Stimulated activated CD8-positive, alpha-beta memory T cell treated with anti-CD3 and anti-CD28 coated beads, Interleukin-15, amount 100 ng/mL, for 48 hours (primary cell): ENCODE results near the gene GJC1.
A peak's percentile ranks its signal among the peaks of the same experiment; 100 is the strongest.

ENCODE experiments used
- DNase-seq, 2 donors: peaks; one replicate each; pipeline ENCODE4 v3.0.0-alpha.2; 2020; ENCODE audit warnings: low read depth in 2 of 2

Gene GJC1

GRCh38 chr17:44777394-44778348 lies 52.4 kb downstream of the GJC1 start:
- DNase-seq: no peak

GRCh38 chr17:44776628-44777393 lies 53.3 kb downstream of the GJC1 start:
- DNase-seq: no peak

GRCh38 chr17:44775838-44776621 lies 54.1 kb downstream of the GJC1 start:
- DNase-seq: no peak

- peak; percentile 93 to 97 for DNase-seq
Observed at GRCh38 chr17:44775136-44775837, 54.8 kb downstream of the GJC1 start.

GRCh38 chr17:44774271-44775135 lies 55.6 kb downstream of the GJC1 start:
- peak; percentile 71 to 73 for DNase-seq

GRCh38 chr17:44773140-44773539 lies 56.9 kb downstream of the GJC1 start:
- DNase-seq: no peak

GRCh38 chr17:44772308-44773045 lies 57.6 kb downstream of the GJC1 start:
- DNase-seq: no peak

- DNase-seq: no peak
Observed at GRCh38 chr17:44770166-44770925, 59.7 kb downstream of the GJC1 start.

GRCh38 chr17:44769647-44770084 lies 60.4 kb downstream of the GJC1 start:
- DNase-seq: no peak

- no peak for DNase-seq
Observed at GRCh38 chr17:44769230-44769629, 60.9 kb downstream of the GJC1 start.

GRCh38 chr17:44768505-44769142 lies 61.5 kb downstream of the GJC1 start:
- no peak for DNase-seq

- DNase-seq: no peak
Observed at GRCh38 chr17:44767493-44767892, 62.6 kb downstream of the GJC1 start.

- no peak for DNase-seq
Observed at GRCh38 chr17:44766409-44767038, 63.6 kb downstream of the GJC1 start.

- DNase-seq: no peak
Observed at GRCh38 chr17:44765965-44766364, 64.1 kb downstream of the GJC1 start.

- DNase-seq: no peak
Observed at GRCh38 chr17:44763170-44763569, 66.9 kb downstream of the GJC1 start.

GRCh38 chr17:44761932-44762810 lies 67.9 kb downstream of the GJC1 start:
- no peak for DNase-seq
